GM12872 (cell line): ENCODE measurements around the gene SNRPD1.

ENCODE experiments used
- TF ChIP-seq, protein P1 (sequence below): IDR thresholded peaks from 3 replicates; pipeline ENCODE4 v1.5.1; 2011; ENCODE audit warnings: low read depth, mild to moderate bottlenecking, low read length, moderate library complexity; ENCODE audit not compliant: insufficient read depth

Gene SNRPD1

DNA sequence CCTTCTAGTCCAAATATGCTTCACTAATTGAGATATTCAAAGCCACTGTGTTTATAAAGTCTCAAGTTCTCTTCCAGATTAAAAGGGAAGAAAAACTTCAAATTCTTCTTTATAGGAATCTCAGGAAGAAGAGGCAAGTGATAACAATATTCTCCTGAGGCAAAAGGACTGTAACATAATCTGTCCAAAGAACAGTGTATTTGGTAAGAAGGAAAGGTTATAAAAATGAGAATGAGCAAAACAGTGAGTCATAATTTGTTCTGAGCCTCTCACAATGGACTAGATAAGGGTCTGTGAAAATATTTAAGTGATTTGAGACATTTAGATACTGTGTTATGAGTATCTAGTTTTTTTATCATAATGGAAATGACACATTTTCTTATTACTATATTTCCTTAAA lies 44.3 kb downstream of the SNRPD1 start:
- TF ChIP-seq, protein P1, sequence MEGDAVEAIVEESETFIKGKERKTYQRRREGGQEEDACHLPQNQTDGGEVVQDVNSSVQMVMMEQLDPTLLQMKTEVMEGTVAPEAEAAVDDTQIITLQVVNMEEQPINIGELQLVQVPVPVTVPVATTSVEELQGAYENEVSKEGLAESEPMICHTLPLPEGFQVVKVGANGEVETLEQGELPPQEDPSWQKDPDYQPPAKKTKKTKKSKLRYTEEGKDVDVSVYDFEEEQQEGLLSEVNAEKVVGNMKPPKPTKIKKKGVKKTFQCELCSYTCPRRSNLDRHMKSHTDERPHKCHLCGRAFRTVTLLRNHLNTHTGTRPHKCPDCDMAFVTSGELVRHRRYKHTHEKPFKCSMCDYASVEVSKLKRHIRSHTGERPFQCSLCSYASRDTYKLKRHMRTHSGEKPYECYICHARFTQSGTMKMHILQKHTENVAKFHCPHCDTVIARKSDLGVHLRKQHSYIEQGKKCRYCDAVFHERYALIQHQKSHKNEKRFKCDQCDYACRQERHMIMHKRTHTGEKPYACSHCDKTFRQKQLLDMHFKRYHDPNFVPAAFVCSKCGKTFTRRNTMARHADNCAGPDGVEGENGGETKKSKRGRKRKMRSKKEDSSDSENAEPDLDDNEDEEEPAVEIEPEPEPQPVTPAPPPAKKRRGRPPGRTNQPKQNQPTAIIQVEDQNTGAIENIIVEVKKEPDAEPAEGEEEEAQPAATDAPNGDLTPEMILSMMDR, result no peak

DNA sequence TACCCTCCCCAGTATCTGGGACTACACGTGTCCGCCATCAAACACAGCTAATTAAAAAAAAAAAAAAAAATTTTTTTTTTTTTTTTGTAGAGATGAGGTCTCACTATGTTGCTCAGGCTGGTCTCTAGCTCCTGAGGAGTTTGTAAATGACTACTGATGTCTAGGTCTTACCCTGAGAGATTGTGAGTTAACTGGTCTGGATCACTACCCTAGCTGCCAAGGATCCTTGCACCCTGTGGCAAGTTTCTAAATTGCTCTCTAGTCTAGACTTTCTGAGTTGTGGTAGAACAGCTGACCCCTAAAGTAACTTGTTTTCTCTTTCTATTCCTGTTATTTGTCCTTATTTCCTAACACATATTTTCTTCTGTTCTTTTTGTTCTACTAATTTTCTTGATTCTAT lies 48.0 kb downstream of the SNRPD1 start:
- TF ChIP-seq, protein P1, result no peak

DNA sequence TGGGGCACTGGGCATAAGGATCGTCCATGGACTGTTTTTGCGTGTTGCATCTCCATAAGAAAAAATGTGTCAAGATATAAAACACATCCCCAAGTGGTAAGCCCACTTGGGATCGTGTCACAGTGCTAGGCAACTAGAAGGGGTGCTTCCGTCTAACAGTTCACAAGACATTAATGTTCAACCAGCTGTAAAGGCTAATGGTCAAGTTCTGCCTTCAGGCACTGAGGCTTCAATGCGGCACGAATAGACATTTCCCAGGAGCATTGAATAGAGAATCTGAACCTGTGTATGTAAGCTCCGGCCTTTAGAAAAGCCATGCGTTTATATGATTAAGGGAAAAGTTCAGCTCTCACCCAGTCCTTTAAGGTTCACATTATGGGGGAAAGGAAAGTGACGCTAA lies 50.5 kb downstream of the SNRPD1 start:
- TF ChIP-seq, protein P1, result no peak

DNA sequence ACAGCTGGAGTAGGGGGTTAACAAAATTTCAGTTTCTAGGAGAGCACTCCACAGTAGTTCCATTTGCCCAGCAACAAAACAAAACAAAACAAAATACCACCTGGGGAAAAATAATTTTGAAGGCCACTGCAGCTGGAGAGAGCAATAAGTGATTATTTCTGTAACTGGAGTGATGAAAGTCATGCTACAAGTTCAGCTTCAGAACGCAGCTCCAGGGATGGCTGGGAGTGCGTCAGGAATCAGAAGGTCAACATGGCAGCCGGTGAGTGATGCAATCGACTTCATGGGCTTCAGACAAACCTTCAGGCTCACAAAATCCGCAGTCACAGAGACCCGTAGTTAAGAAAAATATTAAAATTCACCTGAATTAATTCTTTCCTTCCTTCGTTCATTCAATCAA lies 51.5 kb downstream of the SNRPD1 start:
- TF ChIP-seq, protein P1, result no peak

DNA sequence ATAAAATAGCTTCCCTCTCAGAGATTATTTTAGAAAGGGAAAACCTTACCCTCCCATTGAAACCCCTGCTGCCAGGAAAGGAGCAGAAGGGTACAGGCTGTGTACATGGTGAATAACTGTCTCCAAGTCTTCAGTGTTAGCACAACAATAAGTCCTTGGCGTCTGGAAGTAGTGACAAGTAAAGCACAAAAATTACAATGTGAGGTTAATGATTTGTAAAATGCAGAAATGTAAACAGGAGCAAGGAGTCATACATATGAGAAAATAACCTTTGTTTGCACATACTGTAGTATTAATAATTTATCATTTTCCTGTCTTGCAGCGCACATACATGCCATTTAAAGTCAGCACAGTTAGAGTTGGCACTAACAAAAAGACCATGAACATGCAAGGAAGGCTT lies 52.0 kb downstream of the SNRPD1 start:
- TF ChIP-seq, protein P1, result no peak

DNA sequence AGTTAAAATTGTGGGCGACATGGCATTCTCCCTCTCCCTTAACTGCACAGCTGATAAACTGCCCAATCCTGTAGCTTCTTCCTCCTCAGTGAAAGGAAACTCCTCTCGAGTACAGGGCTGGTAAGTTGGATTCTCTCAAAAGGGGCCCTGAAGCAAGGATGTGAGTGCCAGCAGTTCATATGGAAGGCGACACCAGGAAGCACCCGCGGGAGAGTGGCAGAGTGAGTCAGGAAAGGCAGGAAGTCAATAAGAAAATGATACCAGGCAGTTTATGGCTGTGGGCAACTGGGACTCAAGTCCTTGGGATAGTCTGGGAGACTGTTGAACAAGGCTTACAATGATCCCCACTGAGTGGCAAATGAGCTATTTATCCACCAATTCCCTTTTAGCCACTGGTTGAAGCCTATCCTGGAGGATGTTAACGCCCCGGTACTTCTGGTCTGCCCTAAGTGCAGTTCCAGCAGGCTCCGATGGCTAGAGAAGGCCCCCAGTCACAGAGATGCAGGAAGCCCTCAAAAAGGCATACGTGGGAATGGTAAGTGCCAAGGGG lies 57.7 kb downstream of the SNRPD1 start:
- TF ChIP-seq, protein P1, result no peak

DNA sequence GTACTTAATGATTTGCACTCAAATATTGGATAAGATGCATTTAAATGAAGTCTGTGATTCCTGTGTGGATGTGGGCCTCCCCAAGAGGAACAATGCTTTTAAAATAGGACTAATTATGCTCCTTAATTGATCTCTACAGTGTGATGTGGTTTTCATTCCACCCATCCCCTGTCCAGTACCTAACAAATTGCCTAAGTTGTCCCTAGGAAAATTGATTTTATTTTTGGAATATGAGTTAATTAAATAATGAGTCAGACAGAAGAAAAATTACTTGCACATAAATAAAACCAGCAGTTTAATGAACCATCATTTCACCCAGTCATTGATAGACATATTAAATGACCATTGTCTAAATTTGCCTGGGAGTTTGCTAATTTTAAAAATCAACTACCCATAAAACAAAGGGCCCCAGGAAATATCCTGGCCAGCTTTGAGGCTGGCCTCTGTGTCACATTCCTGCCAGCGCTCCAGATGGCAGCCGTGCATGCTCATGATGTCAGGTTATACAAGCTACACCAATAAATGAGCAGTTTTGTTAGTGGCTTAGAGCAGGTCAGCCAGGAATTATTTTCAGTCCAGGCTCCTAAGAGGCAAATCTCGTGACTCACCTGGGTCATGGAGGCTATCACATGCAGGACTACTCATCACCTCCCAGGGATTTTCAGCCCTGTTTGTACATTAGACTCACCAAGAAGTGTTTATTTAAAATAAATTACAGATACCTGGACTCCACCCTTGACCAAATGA lies 60.6 kb downstream of the SNRPD1 start:
- TF ChIP-seq, protein P1, result no peak
